GM12872 (cell line): ENCODE measurements around the gene KLHDC1.

ENCODE experiments used
- TF ChIP-seq, protein P1 (sequence below): IDR thresholded peaks from 3 replicates; pipeline ENCODE4 v1.5.1; 2011; ENCODE audit warnings: low read depth, mild to moderate bottlenecking, low read length, moderate library complexity; ENCODE audit not compliant: insufficient read depth

KLHDC1 gene

GRCh38 chr14:49679271-49679670 lies 13.6 kb upstream of the KLHDC1 start:
- TF ChIP-seq, protein P1, sequence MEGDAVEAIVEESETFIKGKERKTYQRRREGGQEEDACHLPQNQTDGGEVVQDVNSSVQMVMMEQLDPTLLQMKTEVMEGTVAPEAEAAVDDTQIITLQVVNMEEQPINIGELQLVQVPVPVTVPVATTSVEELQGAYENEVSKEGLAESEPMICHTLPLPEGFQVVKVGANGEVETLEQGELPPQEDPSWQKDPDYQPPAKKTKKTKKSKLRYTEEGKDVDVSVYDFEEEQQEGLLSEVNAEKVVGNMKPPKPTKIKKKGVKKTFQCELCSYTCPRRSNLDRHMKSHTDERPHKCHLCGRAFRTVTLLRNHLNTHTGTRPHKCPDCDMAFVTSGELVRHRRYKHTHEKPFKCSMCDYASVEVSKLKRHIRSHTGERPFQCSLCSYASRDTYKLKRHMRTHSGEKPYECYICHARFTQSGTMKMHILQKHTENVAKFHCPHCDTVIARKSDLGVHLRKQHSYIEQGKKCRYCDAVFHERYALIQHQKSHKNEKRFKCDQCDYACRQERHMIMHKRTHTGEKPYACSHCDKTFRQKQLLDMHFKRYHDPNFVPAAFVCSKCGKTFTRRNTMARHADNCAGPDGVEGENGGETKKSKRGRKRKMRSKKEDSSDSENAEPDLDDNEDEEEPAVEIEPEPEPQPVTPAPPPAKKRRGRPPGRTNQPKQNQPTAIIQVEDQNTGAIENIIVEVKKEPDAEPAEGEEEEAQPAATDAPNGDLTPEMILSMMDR: no peak

DNA sequence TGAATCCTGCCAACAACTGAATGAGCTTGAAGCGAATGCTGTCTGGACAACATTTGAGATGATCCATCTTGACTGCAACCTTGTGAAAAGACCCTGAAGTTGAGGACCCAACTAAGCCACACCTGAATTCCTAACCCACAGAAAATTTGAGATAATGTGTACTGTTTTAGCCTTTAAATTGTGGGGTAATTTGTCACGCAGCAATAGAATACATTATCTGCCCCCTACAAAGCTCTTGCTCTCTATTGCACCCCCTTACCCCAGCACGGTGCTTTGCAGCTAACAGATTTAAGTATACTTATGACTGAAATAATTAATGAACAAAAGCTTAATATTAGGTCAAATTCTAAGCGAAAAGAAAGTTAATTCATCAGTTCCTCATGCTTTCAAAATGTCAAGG lies 6.5 kb upstream of the KLHDC1 start:
- TF ChIP-seq, protein P1: no peak

GRCh38 chr14:49687942-49688700 lies 4.8 kb upstream of the KLHDC1 start, which contains the start of gene POLE2:
POLE2 (minus strand) TSS chr14:49688214; CDS start chr14:49688203, 11 bp downstream.
- TF ChIP-seq, protein P1: no peak

DNA sequence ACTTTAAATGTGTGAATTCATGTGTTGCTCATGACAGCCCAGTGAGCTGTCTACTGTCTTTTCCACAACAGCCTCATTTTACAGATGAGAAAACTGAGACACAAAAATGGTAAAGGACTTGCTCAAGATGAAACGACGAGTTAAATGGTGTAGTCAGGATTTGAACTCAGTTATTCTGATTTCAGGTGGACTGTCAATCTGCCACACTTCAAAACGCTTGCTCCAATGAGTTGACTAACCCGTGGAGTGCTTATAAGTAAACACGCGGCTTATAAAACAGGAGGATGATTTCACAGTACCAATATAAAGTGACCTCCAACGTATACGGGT lies 4.3 kb upstream of the KLHDC1 start:
- TF ChIP-seq, protein P1: no peak

DNA sequence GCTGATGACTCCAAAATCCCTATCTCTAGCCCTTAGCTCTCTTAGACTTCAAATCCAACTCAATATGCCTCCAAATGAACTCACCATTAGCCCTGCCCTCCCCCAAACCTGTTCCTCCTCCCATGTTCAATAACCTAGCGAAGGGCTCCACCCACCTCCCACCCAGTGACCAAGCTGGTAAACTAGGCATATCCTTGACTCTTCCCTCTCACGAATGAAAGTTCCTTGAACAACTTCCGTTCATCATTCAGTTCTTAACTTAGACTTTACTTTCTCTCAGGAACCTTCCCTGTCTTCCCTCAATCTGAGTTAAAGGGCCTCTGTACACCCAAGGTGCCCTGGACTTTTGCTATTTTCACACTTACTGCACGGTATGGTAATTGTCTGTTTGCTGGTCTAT lies 1.9 kb upstream of the KLHDC1 start:
- TF ChIP-seq, protein P1: no peak

DNA sequence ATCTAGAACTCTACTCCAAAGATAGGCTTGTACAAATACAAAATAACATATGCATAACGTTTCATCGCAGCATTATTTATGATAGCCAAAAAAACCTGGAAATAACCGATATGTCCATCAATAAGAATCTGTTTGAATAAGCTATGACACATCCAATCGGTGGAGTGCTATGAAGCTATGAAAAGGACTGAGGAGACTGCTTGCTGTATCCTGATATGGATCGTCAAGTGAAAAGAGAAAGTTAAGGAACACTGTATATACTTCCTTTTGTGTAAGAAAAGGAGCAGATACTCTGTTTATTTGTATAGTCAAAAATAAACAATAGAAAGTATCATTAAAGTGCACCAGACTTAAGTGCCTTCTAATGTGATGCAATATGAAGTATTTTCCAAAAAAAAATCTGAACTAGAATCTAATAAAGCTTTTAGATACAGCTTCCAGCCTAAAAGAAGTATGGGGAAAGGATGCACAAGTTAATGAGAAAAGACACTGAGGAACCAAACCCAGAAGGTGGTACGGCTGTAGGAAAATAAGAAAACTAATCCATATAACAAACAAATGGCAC lies 645 bp upstream of the KLHDC1 start:
- TF ChIP-seq, protein P1: no peak

DNA sequence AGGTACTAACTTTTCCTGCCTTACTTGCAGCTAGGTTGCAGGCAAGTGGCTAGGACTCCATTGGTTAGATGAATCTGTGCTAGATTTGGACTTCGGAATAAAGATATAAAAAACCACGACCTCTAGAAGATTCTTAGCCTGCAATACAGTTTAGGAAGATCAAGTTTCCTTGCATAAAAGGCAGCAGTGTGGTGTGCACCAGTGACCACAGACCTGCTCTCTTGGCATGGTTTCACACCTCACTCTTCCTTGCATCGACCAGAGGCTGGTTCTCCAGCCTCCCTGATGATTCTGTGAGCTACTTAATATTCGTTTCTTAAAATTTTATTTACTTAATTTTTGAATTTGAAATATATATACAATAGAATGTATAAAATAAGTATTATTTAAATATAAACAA lies 9.8 kb downstream of the KLHDC1 start:
- TF ChIP-seq, protein P1: no peak
